Keratinocyte (primary cell): ENCODE data around the gene TM2D1. TPM values are rescaled to one million over a fixed set of nuclear protein-coding genes. Genes with fewer than 3 reads are reported as not detected.

Experiments
- DNase-seq: peaks from one replicate; pipeline ENCODE4 v3.0.0-alpha.2; 2011; ENCODE audit warnings: low read depth, missing footprints, low spot score
- FAIRE-seq: peaks from 2 replicates; lab custom pipeline; 2011; peaks lifted over from hg19 to GRCh38; lab: Jason Lieb, UNC
- H2AFZ ChIP-seq: 2 replicates; pipeline ENCODE4 v1.6.0; 2012; ENCODE audit warnings: low read length, control low read depth, inconsistent platforms; ENCODE audit not compliant: control insufficient read depth
- H3K27ac ChIP-seq: 2 replicates; pipeline ENCODE4 v1.5.1; 2011; ENCODE audit warnings: low read length; ENCODE audit not compliant: control insufficient read depth, insufficient read depth
- H3K27me3 ChIP-seq: 3 replicates; pipeline ENCODE4 v1.6.0; 2011; ENCODE audit warnings: low read length; ENCODE audit not compliant: control insufficient read depth, insufficient read depth; ENCODE audit errors: extremely low read depth
- H3K36me3 ChIP-seq, 2 experiments: 2 replicates in 1 of 2; 3 replicates in 1 of 2; pipeline ENCODE4 v1.5.1; 2011; ENCODE audit warnings: low read length in 2 of 2, mild to moderate bottlenecking in 1 of 2; ENCODE audit not compliant: control insufficient read depth in 2 of 2, insufficient read depth in 2 of 2; ENCODE audit errors: extremely low read depth in 1 of 2
- H3K4me1 ChIP-seq: 3 replicates; pipeline ENCODE4 v1.5.1; 2011; ENCODE audit warnings: low read length; ENCODE audit not compliant: control insufficient read depth, insufficient read depth; ENCODE audit errors: extremely low read depth
- H3K4me2 ChIP-seq: 3 replicates; pipeline ENCODE4 v1.6.0; 2011; ENCODE audit warnings: low read depth, low read length; ENCODE audit not compliant: control insufficient read depth, insufficient read depth; ENCODE audit errors: extremely low read depth
- H3K4me3 ChIP-seq, 3 experiments: fragments of 200-600 bp in 1 of 3; sonication (generic) in 1 of 3; 2 replicates in 2 of 3; 3 replicates in 1 of 3; pipeline ENCODE4 v1.5.1; 2011 to 2016; ENCODE audit warnings: low read length in 3 of 3, mild to moderate bottlenecking in 3 of 3, control low read depth in 2 of 3, inconsistent platforms in 1 of 3, low read depth in 1 of 3, mixed read lengths in 1 of 3, mixed run types in 1 of 3, moderate library complexity in 1 of 3; ENCODE audit not compliant: control insufficient read depth in 2 of 3, insufficient read depth in 2 of 3; ENCODE audit errors: extremely low read depth in 1 of 3
- H3K79me2 ChIP-seq: 2 replicates; pipeline ENCODE4 v1.6.0; 2012; ENCODE audit warnings: low read length; ENCODE audit not compliant: control insufficient read depth, insufficient read depth
- H3K9ac ChIP-seq: 3 replicates; pipeline ENCODE4 v1.6.0; 2011; ENCODE audit warnings: low read length; ENCODE audit not compliant: control insufficient read depth, insufficient read depth; ENCODE audit errors: extremely low read depth
- H3K9me1 ChIP-seq: 3 replicates; pipeline ENCODE4 v1.6.0; 2011; ENCODE audit warnings: low read length; ENCODE audit not compliant: control insufficient read depth, insufficient read depth; ENCODE audit errors: extremely low read depth
- H3K9me3 ChIP-seq: 2 replicates; pipeline ENCODE4 v1.5.1; 2012; ENCODE audit warnings: low read depth, low read length; ENCODE audit not compliant: control insufficient read depth
- H4K20me1 ChIP-seq: 3 replicates; pipeline ENCODE4 v1.6.0; 2011; ENCODE audit warnings: low read length; ENCODE audit not compliant: control insufficient read depth, insufficient read depth; ENCODE audit errors: extremely low read depth
- CTCF ChIP-seq, 3 experiments: IDR thresholded peaks in 1 of 3; conservative IDR thresholded peaks in 1 of 3; optimal IDR thresholded peaks in 1 of 3; 2 replicates in 2 of 3; 3 replicates in 1 of 3; pipeline versions ENCODE3 to v1.5.1; 2011; ENCODE audit warnings: low read length in 3 of 3, mild to moderate bottlenecking in 3 of 3, moderate library complexity in 2 of 3, control low read depth in 1 of 3, inconsistent platforms in 1 of 3; ENCODE audit not compliant: insufficient read depth in 2 of 3; ENCODE audit errors: extremely low read depth in 1 of 3
- EZH2 ChIP-seq: IDR thresholded peaks from one replicate; pipeline ENCODE4 v1.6.1; 2012; ENCODE audit warnings: inconsistent platforms, mild to moderate bottlenecking, low read length, moderate library complexity
- dilution Hi-C: fragments of 300-500 bp; cut with MboI; formaldehyde crosslinking; loops from one replicate; pipeline ENCODE4 v1.7.0; 2020; ENCODE audit warnings: low sequenced_read_pairs; ENCODE audit not compliant: extremely low pct_ligation_motif_present
- polyA plus RNA-seq, 5 experiments: library from polyadenylated mRNA; depleted of rRNA in 3 of 5; stranded (reverse) in 3 of 5; stranded (forward) in 1 of 5; unstranded in 1 of 5; fragments of >200 nt; gene quantifications; 1 replicate in 1 of 5; 2 replicates in 3 of 5; 3 replicates in 1 of 5; pipeline versions ENCODE4 v1.2.1 to v1.2.3, GENCODE V29; 2011 to 2012; ENCODE audit warnings: missing spikeins in 2 of 5, low read depth in 1 of 5, low replicate concordance in 1 of 5

Gene TM2D1
- polyA plus RNA-seq, 1 donor (not counting 4 experiments of a cell fraction or from before 2014, with no cell fraction given), result 70.2 TPM

GRCh38 chr1:61752921-61753389 is 28.0 kb upstream of the TM2D1 start:
- no peak overlapping the region for H3K4me3 ChIP-seq
- DNase-seq, result no peak
- no peaks in the 10 kb centered on the region for H3K27me3 ChIP-seq
- H3K9me1 ChIP-seq, result no peaks in the 10 kb centered on the region
- no peaks in the 10 kb centered on the region for H3K9me3 ChIP-seq
- peaks cover 0 to 3% of the 10 kb centered on the region in 2 experiments for H3K36me3 ChIP-seq
- TF ChIP-seq CTCF (optimal IDR thresholded peaks at IDR 0.05 in 1 of 3, IDR thresholded peaks at IDR 0.05 in 1 of 3, conservative IDR thresholded peaks at IDR 0.05 in 1 of 3; ENCODE audit: extremely low read depth in 1 of 3, insufficient read depth in 2 of 3, low read length in 3 of 3) (no peak), EZH2 (no peak)
- H3K9ac ChIP-seq, result no peak overlapping the region
- H3K27ac ChIP-seq, result no peak overlapping the region
- H3K79me2 ChIP-seq, result peaks cover 85% of the 10 kb centered on the region
- dilution Hi-C loops, result no loop called here
- no peak overlapping the region for H2AFZ ChIP-seq
- H3K4me1 ChIP-seq, result peaks cover 11% of the 10 kb centered on the region
- no peak for FAIRE-seq
- no peak overlapping the region for H3K4me2 ChIP-seq
- no peaks in the 10 kb centered on the region for H4K20me1 ChIP-seq

- Histone ChIP-seq H3K36me3 (no peaks in the 10 kb centered on the region), H3K4me1 (peaks cover 15% of the 10 kb centered on the region), H3K27ac (no peak overlapping the region), H3K79me2 (peaks cover 85% of the 10 kb centered on the region), H3K9me1 (no peaks in the 10 kb centered on the region), H3K27me3 (no peaks in the 10 kb centered on the region), H4K20me1 (no peaks in the 10 kb centered on the region), H3K4me2 (no peak overlapping the region), H2AFZ (no peak overlapping the region), H3K4me3 (no peak overlapping the region), H3K9me3 (no peaks in the 10 kb centered on the region), H3K9ac (no peak overlapping the region)
- TF ChIP-seq EZH2, result no peak
- TF ChIP-seq CTCF (optimal IDR thresholded peaks at IDR 0.05 in 1 of 3, IDR thresholded peaks at IDR 0.05 in 1 of 3, conservative IDR thresholded peaks at IDR 0.05 in 1 of 3; ENCODE audit: extremely low read depth in 1 of 3, insufficient read depth in 2 of 3, low read length in 3 of 3), result no peak
- dilution Hi-C loops, result no loop called here
- no peak for DNase-seq
- no peak for FAIRE-seq
Observed at GRCh38 chr1:61749574-61749973, 24.6 kb upstream of the TM2D1 start.
